Motor neuron (in vitro differentiated cells): Measurements from ENCODE around the gene CORO1C. TPM values are rescaled to one million over a fixed set of nuclear protein-coding genes. Genes with fewer than 3 reads are reported as not detected.

Experiments used
- ATAC-seq, 8 experiments: fragments of 200-7000 bp; cut with Tn5 transposase; replicated peaks in 6 of 8; 2 replicates each; pipeline ENCODE4 v1.8.0; 2021; ENCODE audit warnings: mild to moderate bottlenecking in 8 of 8, moderate library complexity in 8 of 8
- H3K27ac ChIP-seq, 2 donors: fragments of 250-450 bp; sonication (Bioruptor Pico); 2 replicates each; pipeline ENCODE4 v1.9.0; 2021; ENCODE audit warnings: antibody characterized with exemption in 2 of 2, mild to moderate bottlenecking in 2 of 2, moderate library complexity in 1 of 2
- H3K4me1 ChIP-seq, 2 donors: fragments of 250-450 bp; sonication (Bioruptor Pico); replicated peaks in 1 of 2; 2 replicates each; pipeline ENCODE4 v1.6.1; 2021; ENCODE audit warnings: antibody characterized with exemption in 2 of 2, mild to moderate bottlenecking in 2 of 2, moderate library complexity in 1 of 2
- H3K4me3 ChIP-seq, 5 donors: fragments of 250-450 bp; sonication (Bioruptor Pico); 2 replicates each; pipeline ENCODE4 v1.9.0; 2021; ENCODE audit warnings: antibody characterized with exemption in 5 of 5, mild to moderate bottlenecking in 5 of 5, moderate library complexity in 4 of 5
- WGBS, 10 experiments: fragments of 450-650 bp; shearing (Covaris generic); methylation state at CpG; one replicate each; pipeline ENCODE4 v1.0.0; 2022; 5-methylcytosine and 5-hydroxymethylcytosine counted together
- in situ Hi-C, 9 experiments: fragments of 400-800 bp; cut with MboI; loops; one replicate each; pipeline ENCODE4 v1.15.0; 2021; ENCODE audit warnings: low sequenced_read_pairs in 9 of 9, low pct_unique_long_range_greater_than_20kb in 2 of 9; ENCODE audit not compliant: unreplicated experiment in 9 of 9
- total RNA-seq, 8 experiments: library from RNA; unstranded; fragments of 300-600 nt; gene quantifications; 2 replicates each; pipeline versions ENCODE4 v1.2.3 to v1.2.4, GENCODE V29; 2022

The CORO1C gene
- total RNA-seq, 8 experiments from 2014 or later: 35.4 to 75.1 (median 50.2) TPM

DNA sequence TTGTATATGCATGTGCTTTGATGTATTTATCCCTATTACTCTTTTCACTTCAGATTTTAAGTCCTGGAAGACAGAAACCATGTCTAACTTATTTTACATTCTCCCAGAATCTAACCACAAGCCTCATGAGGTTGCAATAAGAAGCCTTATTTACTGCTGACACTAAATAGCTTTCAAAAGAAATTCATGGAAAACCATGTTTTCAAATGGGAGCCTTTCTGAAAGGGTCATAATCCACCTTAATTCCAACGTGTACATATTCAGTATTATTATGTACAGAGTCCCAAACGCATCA, 34.4 kb downstream of the CORO1C start:
- Histone ChIP-seq H3K27ac (no peak overlapping the region), H3K4me3 (no peak overlapping the region), H3K4me1 (peaks cover 25 to 26% of the 10 kb centered on the region in 2 donors)
- 0 to 95% (median 73%) methylated on average over 1 to 2 of the region's 2 CpGs; no CpG with 5 or more reads in 4 of the 10 experiments for WGBS, 10 experiments
- in situ Hi-C loops: no loop called here
- ATAC-seq: no peak

DNA sequence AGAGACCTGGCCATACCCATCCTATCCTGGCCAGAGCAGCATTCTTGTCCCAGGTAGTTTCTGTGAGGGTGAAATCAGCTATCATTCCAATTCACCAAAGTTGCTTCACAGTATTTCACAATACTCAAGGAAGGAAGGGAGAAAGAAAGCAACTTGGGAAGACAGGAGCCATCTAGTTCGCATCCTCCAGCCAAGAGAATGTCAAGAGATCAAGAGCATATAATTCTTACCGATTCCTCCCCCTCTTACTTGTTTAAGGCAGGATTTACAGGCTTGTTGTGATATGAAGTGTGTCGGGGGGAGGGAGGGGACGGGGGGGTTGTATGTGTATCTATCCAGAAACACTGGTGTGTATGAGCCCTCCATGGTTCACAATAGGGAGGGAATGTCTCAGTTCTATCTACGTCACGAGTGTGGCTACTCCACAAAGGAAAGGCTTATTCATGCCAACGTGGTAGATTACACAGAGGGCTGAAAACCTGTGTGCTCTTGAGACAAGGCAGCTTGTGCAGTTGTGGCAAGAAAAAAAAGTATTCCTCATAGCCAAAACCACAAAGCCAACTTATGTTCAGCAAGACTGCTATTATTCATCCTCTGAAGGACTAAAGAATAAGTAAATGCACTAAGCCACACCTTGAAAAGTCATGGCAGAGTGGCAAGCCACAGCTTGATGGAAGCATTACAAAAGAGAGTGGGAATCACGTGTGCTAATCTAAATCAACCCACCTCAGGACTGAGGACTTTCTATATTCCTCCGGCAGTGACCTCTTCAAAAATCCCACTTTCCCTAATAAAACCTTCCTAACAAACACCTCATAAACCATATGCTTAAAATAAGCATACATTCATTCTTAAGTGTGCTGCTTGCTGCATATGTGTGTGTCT, 35.0 kb downstream of the CORO1C start:
- H3K4me3 ChIP-seq: no peak overlapping the region
- peak in 3 of 8 experiments; percentile 13 to 45 (median 31) for ATAC-seq
- in situ Hi-C loops: no loop called here
- H3K4me1 ChIP-seq: peaks cover 20 to 23% of the 10 kb centered on the region in 2 donors
- 18 to 100% (median 79%) methylated on average over 1 to 6 of the region's 9 CpGs; no CpG with 5 or more reads in 1 of the 10 experiments for WGBS, 10 experiments
- H3K27ac ChIP-seq: no peak overlapping the region

DNA sequence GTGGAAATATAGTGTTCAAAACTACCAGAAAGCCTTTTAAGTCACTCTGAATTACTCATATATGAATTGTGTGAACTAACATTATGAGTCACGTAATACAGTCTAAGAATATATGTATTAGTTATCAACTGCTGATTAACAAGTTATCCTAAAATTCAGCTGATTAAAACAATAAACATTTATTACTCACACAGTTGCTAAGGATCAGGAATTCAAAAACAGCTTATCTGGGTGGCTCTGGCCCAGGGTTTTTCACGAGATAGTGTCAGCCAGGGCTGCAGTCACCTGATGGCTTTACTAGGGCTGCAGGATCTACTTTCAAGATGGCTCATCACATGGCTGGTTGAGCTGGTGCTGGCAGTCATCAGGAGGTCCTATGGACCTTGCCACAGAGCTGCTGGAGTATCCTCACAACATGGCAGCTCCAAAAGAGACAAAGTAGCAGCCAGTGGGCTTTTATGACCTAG, 36.5 kb downstream of the CORO1C start:
- no peak overlapping the region for H3K4me3 ChIP-seq
- 25 to 100% (median 90%) methylated on average over 1 to 2 of the region's 2 CpGs; no CpG with 5 or more reads in 3 of the 10 experiments for WGBS, 10 experiments
- in situ Hi-C loops: no loop called here
- ATAC-seq: no peak
- H3K4me1 ChIP-seq: peaks cover 24 to 28% of the 10 kb centered on the region in 2 donors
- no peak overlapping the region for H3K27ac ChIP-seq

DNA sequence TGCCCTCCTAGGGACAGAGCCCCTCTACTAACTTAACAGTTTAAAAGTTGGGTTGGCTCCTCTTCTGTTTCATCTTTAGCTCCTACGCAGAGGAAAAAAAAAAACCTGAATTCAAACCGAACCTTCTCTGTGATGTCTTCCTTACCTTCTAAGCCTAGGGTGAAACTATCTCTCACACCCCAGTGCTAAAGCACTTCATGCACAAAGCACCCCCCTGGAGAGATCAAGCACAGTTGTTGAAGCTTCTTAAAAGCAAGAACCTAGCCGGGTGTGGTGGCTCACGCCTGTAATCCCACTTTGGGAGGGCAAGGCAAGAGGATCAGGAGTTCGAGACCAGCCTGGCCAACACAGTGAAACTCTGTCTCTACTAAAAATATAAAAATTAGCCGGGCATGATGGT, 37.6 kb downstream of the CORO1C start:
- Histone ChIP-seq H3K4me3 (no peak overlapping the region), H3K27ac (no peak overlapping the region), H3K4me1 (peaks cover 30 to 36% of the 10 kb centered on the region in 2 donors)
- no peak for ATAC-seq
- 82 to 100% (median 100%) methylated on average over 1 to 4 of the region's 6 CpGs; no CpG with 5 or more reads in 1 of the 10 experiments for WGBS, 10 experiments
- in situ Hi-C loops: no loop called here

DNA sequence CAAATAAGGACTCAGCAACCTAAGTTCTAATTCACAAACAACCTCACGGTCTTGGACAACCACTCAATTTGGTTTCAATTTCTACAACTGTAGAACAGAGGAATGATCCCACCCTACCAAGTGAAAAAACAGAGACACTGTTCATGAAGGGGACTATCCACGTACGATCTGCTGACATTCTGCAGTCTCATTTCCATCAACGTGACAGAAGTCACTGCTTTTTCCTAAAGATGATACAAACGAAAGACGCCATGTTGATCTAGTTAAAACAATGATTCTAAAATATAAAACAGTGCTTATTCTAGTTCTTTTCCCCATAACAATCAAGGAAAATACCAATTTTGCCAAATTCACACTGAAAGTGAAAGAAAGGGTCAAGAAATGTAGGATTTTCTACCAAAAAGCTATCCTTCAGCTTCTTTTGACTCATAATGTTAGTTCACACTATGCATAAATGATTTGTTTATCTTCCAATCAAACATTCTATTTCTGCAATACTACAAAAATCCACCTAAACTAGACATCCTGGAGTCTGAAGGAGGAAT, 38.1 kb downstream of the CORO1C start:
- peak overlapping the region; percentile 97 to 98 for H3K27ac ChIP-seq
- WGBS, 10 experiments: 43 to 100% (median 93%) methylated on average over 3 to 6 of the region's 6 CpGs; no CpG with 5 or more reads in 2 of the 10 experiments
- H3K4me1 ChIP-seq: peaks cover 30 to 36% of the 10 kb centered on the region in 2 donors
- ATAC-seq: no peak
- no peak overlapping the region for H3K4me3 ChIP-seq
- in situ Hi-C loops: no loop called here

DNA sequence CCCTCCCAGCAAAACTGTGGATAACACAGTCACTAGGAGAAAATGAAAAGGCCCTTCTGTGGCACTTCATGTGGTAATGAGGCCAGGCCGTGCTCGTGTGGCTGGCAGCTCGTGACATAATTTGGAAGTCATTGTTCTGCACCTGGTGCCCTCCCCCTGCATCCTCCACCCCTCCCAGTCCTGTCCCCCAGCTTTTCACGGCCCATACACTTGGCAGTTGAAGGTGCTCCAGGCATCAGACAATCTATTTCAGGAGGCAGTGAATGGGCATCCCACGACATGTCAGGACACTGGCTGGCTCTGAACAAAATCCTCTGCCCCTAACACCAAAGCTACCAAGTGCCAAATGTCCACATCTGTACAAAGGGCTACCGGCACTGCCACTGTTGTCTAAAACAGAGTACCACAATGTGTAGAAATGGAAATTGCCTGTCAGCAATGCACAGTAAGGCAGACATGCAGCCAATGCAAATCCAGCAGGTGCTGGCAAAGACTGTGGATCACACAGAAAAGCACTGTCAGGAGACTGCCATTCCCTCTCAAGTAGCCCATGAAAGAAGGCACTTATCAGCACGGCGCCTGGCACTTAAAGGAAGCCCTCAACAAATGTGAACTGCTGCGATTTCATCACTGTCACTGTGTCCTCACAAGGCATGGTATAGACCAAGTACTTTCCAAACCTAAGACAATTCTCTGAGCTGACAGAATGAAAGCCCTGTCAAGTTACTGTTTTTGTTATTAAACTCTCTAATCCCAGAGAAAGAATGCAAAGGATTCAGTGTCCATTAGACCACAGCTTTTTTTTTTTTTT, 39.1 kb downstream of the CORO1C start:
- WGBS, 10 experiments: 15 to 83% (median 54%) methylated on average over 1 to 4 of the region's 9 CpGs; no CpG with 5 or more reads in 2 of the 10 experiments
- in situ Hi-C loops: no loop called here
- ATAC-seq: peak in 6 of 8 experiments; percentile 5 to 18 (median 12)
- H3K4me3 ChIP-seq: peak overlapping the region in 4 of 5 donors; percentile 8 to 26 (median 12)
- H3K4me1 ChIP-seq: peaks cover 30 to 36% of the 10 kb centered on the region in 2 donors
- H3K27ac ChIP-seq: peak overlapping the region; percentile 97 to 98

DNA sequence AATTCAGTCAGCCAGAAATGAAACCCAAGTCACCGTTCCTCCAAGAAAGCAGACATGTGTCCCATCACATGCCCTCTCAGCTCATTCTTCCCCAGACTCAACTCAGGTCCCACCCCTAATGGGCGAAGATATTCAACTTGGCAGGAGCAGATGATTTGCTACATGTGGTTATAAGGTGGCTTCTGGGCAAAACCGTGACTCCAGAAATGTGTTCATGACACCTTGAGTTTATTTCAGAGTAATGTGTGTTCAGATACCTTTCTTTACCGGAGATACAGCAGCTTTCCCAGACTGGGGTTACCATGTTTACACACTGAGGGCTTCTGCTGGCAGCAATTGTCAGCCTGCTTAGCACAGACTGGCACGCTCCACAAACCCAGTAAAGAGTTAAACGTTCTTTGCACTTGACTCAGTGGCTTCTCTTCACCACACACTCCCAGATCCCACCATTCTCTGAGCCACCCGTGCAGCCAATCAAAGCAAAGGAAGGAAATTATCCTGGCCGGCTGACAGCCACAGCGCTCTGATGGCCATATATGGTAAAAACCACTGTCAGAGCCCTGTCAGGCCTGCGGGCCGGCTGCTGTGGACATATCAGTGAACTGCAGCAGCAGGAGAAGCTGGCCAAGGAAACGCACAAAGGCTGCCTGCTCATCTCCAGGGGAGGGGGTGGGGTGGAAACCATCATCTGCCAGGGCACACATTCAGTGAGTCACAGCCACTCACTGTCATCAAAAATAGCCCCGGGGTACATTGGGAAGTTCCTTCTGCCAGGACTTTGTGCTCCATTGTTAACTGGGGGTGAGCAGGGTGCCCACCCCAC, 39.9 kb downstream of the CORO1C start:
- H3K4me3 ChIP-seq: peak overlapping the region; percentile 5 to 26 (median 22)

DNA sequence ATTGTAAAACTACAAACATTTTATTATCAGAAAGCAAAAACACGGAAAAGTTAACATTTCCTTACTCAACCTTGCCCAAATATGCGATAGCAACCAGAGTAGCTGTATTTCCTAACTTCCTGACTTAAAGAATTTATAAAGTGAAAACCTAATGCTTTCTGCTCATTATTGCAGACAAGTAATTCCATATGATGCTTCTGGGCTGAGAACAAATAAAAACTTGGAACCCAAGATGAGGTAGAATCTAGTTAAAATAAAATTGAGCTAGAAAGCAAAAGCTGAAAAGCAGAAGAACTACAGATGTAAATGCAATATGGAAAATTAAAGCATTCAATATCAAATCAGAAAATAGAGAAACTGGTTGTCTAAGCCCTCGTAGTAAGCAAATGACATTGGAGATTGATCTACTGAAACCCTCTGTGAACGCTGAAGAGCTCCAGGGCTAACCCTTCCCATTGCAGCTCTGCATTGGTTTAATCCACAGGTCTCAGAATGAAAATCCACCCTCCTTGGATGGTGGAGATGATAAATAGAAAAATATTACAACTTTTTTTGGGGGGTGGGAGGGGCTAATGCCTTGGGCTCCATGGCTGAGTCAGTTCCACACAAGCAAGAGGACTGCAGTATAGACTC, 40.7 kb downstream of the CORO1C start:
- Histone ChIP-seq H3K4me3 (peak overlapping the region in 3 of 5 donors; percentile 22 to 26 (median 23)), H3K27ac (peak overlapping the region; percentile 97 to 98), H3K4me1 (peaks cover 30 to 43% of the 10 kb centered on the region in 2 donors)
- in situ Hi-C loops: no loop called here
- ATAC-seq: no peak
- 4 to 100% (median 79%) methylated on average over 1 to 4 of the region's 4 CpGs for WGBS, 10 experiments

More for the DNA sequence above, 39.9 kb downstream of the CORO1C start:
- WGBS, 10 experiments: 0 to 52% (median 9%) methylated on average over 2 to 8 of the region's 13 CpGs; no CpG with 5 or more reads in 3 of the 10 experiments
- in situ Hi-C loops: no loop called here
- Histone ChIP-seq H3K4me1 (peaks cover 30 to 36% of the 10 kb centered on the region in 2 donors), H3K27ac (peak overlapping the region; percentile 97 to 98)
- ATAC-seq: peak; percentile 89 to 96 (median 94)

DNA sequence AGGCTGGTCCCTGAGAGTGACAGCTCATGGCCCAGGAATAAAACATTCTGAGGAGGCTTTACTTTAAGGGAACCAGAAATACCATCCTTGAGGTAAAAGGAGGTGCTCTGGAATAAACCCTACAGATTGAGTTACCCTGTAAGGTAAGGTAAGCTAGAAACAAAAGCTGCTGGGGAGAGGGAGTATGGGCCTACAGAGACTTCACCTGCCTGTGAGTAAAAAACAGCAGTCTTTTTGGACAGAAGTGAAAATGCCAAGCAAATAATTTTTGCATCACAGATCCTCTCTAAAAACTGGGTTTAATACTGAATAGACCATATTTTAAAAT, 41.2 kb downstream of the CORO1C start:
- Histone ChIP-seq H3K4me1 (peaks cover 30 to 48% of the 10 kb centered on the region in 2 donors), H3K27ac (peak overlapping the region; percentile 97 to 98), H3K4me3 (no peak overlapping the region)
- in situ Hi-C loops: no loop called here
- no peak for ATAC-seq

DNA sequence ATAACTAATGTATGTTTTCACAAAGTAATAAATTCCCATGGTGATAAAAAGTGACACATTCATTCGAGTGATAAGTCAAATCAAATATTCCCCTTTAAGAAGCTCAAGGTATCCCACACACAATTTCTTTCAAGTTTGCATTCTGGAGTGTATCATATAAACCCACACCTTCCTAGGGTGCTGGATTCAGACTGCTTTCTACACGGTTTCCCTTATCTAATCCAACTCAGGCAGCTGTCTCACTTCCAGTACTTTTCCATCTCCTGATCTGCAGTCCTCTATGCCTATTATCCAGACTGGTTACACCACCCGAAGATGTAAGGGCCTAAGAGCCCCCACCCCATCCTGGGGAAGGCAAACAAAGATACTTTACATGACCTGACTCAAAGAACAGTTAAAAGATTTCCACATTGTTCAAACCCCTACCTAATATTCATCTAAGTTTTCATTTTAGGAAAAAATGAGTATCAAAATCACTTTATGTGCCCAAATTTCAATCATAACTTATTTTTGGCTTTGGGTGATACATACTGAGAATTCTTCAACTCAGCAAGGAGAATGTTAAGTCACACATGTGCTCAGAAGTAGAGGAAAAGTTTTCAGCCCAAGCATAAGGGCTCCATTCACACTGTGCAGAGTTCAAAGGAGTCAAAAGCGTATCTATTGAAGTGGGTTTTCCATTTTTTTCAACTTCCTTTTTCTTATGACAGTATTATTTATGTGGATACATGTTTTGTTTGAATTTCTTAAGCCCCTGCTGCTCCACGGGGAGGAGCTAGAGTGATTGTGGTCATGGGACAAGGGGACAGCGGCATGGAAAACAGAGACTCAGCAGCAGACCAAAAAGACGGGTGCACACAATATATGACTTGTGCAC, 41.8 kb downstream of the CORO1C start:
- in situ Hi-C loops: no loop called here
- H3K4me1 ChIP-seq: peaks cover 30 to 54% of the 10 kb centered on the region in 2 donors
- 14 to 68% (median 38%) methylated on average over 1 to 6 of the region's 7 CpGs for WGBS, 10 experiments
- no peak for ATAC-seq
- H3K4me3 ChIP-seq: no peak overlapping the region
- peak overlapping the region; percentile 97 to 98 for H3K27ac ChIP-seq

DNA sequence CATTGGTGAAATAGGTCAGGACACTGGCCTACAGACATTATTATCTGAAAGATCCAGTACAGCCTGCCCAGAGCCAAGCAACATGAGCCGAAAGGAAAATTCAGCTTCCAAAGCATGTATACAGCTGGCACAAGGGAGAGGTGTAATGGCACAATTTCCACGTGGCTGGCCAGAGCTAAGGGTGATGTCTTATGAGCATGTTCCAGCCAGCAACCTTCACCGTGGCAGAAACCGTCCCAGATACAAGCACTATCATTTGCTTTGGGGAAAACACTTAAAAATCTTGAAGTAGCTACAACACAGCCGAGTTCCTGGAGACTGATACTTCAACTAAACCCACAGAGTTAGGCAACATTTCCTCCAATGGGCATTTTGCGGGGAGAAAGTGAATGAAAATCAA, 44.5 kb downstream of the CORO1C start:
- in situ Hi-C loops: no loop called here
- no peak for ATAC-seq
- WGBS, 10 experiments: 60 to 100% (median 86%) methylated on average over 1 to 6 of the region's 6 CpGs; no CpG with 5 or more reads in 1 of the 10 experiments
- H3K4me3 ChIP-seq: no peak overlapping the region
- H3K4me1 ChIP-seq: peaks cover 21 to 43% of the 10 kb centered on the region in 2 donors
- H3K27ac ChIP-seq: no peak overlapping the region
